NCI-H226 (cell line): ENCODE data around the gene HILPDA.

Experiments used
- DNase-seq: peaks from one replicate; pipeline ENCODE4 v3.0.0-alpha.2; 2015

The HILPDA gene, protein sequence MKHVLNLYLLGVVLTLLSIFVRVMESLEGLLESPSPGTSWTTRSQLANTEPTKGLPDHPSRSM

GRCh38 chr7:128455543-128456254, at the start of gene HILPDA:
Gene HILPDA, plus strand, starts transcription at chr7:128455878. Its CDS starts 1,391 bp downstream, at chr7:128457269.
- peak; percentile 86 for DNase-seq

- no peak for DNase-seq
These were observed 49.1 kb upstream of the HILPDA start for GRCh38 chr7:128406314-128407232.

DNA sequence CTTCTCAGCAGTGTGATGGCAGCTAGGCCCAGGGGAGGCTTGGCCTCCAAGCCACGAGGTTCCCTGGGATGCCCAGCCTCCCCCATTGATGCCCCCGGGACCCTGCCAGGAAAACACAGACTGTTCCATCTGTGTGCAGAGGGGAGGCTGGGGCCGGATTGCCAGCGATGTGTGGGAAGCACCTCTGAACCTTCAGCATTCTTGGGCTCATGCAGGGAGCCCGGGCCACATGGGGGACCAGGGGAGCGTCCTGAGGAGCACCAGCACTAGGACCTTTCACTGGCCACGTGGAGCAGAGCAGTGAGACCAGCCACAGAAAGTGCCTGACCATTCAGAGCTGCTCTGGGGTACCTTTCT, 48.5 kb upstream of the HILPDA start:
- DNase-seq, result no peak

DNA sequence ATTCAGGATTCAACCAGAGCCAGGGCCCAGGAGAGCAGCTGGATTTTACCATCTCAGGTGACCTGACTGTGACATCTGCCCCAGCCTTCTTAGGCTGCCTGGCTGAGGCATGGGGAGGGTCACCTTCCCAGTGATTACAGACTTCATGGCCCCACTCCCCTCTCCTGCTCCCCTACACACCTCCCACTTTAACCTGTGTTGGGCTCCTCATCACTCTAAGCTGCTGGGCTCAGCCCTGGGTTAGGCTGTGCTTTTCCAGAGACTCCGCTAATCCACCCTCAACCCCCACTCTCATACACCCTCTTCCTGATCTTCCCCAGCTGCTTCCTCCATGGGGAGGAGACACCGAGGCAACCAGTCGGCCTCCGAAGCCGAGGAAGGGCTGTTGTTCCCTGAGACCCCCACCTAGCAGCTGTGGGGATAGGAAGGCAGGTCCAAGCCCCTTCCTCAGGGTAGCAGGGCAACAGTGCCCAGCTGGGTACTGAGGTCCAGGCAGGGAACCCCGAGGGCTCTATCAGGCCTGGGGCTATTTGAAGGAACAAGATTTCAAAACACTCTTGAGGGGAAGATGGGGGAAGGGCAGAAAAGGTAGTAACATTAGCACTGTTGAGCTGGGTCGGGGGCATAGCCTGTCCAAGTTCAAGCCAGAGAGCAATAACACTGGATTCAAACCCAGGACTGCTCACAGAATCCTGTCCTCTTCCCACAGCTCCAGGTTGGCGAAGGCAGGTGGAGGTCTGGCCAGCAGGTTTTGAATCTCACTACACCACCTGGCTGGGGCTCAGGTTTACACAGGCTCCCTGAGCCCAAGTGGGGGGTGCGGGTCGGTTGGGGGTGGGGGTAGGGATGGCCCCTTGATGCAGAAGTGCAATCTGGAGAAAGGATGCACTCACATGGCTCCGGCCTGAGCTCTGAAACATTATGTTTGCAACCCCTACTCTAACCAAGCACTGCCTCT, 47.6 kb upstream of the HILPDA start:
- DNase-seq, result no peak

- no peak for DNase-seq
These were observed 46.7 kb upstream of the HILPDA start for GRCh38 chr7:128408709-128409595.

DNA sequence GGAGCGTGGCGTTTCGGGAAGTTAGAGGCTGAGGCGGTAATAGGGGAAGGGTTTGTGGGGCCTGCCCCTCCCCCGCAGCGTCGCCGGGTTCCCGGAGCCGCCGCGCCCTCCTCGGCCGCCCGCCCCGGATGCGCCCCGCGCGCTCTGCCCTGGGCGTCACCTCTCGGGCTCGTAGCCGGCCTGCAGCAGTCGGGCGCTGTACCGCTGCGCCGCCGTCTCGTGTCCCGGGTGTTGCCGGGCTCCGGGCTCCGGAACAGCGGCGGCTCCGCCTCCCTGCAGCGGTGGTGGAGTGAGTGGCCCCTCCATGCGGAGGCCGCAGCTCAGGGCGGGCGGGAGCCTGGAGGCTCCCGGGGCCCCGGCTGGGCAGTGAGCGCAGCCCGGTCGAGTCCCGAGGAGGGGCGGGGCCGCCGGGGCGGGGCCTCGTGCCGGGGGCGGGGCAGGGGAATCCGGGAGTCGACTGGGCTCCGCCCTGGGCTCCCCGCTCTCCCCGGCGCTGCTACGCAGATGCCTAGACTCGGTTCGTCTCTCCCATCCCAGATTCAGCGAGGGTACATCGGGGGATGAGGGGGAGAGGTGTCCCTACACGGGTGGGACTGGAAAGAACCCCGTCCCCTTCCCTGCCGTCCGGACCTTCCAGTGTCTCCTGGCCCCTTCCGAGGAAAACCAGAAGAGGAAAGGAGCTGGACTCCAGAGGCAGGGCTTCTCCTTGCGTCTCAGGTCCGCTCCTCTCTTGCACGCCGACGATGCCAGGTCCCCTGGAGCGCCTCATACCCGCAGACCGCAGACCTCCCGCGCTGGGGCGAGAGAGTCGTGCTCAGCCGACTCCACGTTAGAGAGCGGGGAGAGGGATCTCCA, 45.9 kb upstream of the HILPDA start, which contains the start of gene IMPDH1:
IMPDH1 (minus strand) TSS at position 387 of the 855 bp plus-strand sequence; CDS start at position 306, 81 bp downstream.
- DNase-seq, result peak; percentile 68

GRCh38 chr7:128410451-128410753, 45.3 kb upstream of the HILPDA start:
- DNase-seq, result no peak

DNA sequence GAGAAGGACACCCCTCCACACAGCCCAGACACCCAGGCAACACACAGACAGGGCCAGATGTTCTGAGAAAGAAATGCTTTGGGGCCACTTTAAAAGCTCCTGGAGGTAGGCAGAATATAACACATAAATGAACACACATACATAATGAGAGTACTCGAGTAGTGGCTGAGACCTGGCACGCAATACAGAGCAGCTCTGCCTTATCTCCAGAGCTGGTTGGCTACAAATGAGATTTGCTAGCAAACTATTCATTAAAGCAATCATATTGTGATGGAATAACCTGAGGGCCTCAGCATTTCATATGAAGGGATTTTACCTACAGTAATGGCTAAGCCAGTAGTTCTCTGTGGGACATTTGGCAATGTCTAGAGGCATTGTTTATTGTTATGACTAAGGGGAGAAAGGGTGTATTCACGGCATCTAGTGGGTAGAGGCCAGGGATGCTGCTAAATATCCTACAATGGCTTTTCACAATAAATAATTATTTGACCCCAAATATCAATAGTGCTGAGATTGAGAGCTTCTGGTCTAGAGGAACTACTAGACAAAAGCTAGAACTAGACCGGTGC, 40.4 kb upstream of the HILPDA start:
- DNase-seq, result no peak

DNA sequence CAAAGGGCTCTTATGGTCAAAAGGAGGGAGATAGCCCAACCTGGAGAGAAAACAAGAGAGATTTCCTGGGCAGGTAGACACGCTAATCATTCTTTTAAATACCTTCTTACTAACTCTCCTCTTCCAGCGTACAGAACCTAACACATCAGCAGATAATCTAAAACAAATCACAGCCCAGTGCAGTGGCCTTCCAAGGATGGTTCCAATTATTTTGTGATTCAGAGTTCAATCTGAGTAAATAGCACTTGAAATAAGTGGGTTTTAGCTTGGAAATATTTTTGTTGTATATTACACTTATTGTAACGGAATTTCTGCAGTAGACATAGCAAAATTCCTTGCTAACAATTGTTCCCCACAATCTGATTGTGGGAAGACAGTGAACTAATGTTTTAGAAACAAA, 38.6 kb upstream of the HILPDA start:
- DNase-seq, result no peak

- DNase-seq, result no peak
These were observed 36.4 kb upstream of the HILPDA start for GRCh38 chr7:128419257-128419656.

- no peak for DNase-seq
These were observed 34.9 kb upstream of the HILPDA start for GRCh38 chr7:128420773-128421172.

DNA sequence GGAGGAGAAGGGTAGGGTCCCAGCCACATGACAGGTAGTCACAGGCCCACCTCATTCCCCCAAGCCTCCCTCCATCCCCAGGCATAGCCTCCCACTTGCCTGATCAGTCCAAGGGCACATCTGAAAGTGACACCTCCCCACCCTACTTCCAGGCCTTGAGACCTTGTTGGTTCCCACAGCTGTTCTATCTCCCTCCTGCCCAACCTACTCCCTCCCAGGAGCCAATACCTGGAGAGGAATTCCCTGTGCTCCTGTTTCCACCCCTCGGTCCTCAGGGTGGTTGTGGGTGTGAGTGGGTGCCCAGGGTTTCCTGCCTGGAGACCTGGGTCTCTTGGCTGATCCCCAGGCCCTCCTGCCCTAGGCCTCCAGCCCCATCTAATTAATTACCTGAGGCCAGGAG, 34.3 kb upstream of the HILPDA start:
- DNase-seq, result no peak

- no peak for DNase-seq
These were observed 33.6 kb upstream of the HILPDA start for GRCh38 chr7:128422037-128422436.

- DNase-seq, result no peak
These were observed 32.8 kb upstream of the HILPDA start for GRCh38 chr7:128422842-128423241.

GRCh38 chr7:128424686-128425275, 30.9 kb upstream of the HILPDA start:
- DNase-seq, result no peak

DNA sequence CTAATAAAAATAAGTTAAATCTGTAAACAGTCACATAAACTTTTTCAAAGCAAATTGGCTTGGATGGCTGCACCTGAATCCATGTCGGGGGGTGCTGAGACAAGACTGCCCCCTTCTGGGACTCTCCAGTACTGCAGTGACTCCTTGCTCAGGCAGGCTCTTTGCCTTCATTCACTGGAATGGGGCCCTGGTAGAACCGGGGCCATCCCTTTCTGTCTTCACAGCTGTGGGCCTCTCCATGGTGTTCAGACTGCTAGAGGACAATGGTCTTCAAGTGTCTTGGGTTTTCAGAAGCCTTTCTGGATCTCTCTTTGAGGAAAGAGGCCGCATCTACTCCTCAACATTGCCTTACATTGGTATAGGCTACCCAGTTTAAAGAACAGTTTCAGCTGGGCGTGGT, 29.8 kb upstream of the HILPDA start:
- DNase-seq, result peak; percentile 32

DNA sequence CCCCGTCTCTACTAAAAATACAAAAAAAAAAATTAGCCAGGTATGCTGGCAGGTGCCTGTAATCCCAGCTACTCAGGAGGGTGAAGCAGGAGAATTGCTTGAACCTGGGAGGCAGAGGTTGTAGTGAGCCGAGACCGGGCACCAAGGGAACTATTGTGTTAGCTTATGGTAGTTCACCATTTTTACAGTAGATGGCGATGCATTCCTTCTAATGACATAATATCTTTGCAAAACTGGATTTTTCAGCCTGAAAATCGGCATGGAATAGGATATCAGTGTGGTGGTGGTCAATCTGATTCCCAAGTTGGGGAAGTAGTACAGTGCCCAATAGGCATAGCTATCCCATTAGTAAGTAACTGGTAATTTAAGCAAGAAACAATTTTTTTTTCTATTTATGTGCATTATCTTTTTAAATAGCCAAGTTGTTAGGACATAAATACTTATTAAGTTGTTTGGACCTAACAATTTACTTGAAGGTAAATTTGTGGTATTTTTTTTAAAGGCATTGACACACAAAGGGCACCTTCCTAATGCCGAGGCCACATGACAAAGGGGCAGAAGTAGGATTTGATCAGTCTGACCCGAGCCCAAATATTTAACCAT, 28.3 kb upstream of the HILPDA start:
- DNase-seq, result no peak

GRCh38 chr7:128430207-128430606, 25.5 kb upstream of the HILPDA start:
- DNase-seq, result no peak

- DNase-seq, result no peak
These were observed 24.5 kb upstream of the HILPDA start for GRCh38 chr7:128431221-128431620.

DNA sequence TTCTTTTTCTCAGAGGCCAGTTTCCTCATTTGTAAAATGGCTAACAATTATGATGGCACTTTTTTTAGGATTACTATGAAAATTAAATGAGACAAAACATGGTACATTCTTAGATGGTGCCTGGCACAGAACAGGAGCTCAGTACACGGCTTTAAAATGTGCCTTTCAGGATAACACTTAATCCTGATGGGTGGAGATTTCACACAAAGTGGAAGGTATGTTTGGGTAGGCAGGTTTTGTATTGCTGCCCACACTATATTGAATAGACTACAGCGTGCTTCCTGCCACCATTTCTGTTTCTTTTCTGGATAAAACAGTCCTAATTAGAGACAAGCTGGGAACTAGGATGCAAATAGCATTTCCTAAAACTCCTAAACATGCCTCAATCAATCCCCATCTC, 23.9 kb upstream of the HILPDA start:
- DNase-seq, result no peak
